OCI-LY3 (cell line): ENCODE results near the gene PTPN5.
"Not testable (repeated sequence)": the region's sequence is repeated elsewhere in the genome, so short reads cannot be mapped to it uniquely, and the experiment has no call there.

Experiments used
- H2AFZ ChIP-seq: fragments of 200-600, 300-600 bp; shearing (Covaris generic); 2 replicates; pipeline ENCODE4 v1.6.0; 2014; ENCODE audit warnings: antibody characterized with exemption, low read depth, low read length
- H3K27ac ChIP-seq: fragments of 200-600, 300-600 bp; sonication (generic); 2 replicates; pipeline ENCODE4 v1.5.1; 2014; ENCODE audit warnings: mild to moderate bottlenecking, low read length, moderate library complexity, mixed read lengths
- H3K27me3 ChIP-seq: fragments of 200-600, 300-600 bp; sonication (generic); 2 replicates; pipeline ENCODE4 v1.6.1; 2014; ENCODE audit warnings: low read depth, low read length, mixed read lengths
- H3K36me3 ChIP-seq: fragments of 200-600, 300-600 bp; sonication (generic); replicated peaks from 2 replicates; pipeline ENCODE3; 2014; ENCODE audit warnings: low read depth, low read length, mixed read lengths
- H3K4me1 ChIP-seq: fragments of 300-600, 200-600 bp; sonication (generic); 2 replicates; pipeline ENCODE4 v1.6.1; 2014; ENCODE audit warnings: low read length, mixed read lengths
- H3K4me2 ChIP-seq: fragments of 200-600, 300-600 bp; sonication (generic); 2 replicates; pipeline ENCODE4 v1.6.1; 2014; ENCODE audit warnings: low read length, mixed read lengths
- H3K4me3 ChIP-seq: fragments of 300-600, 200-600 bp; sonication (generic); 2 replicates; pipeline ENCODE4 v1.5.1; 2014; ENCODE audit warnings: antibody characterized with exemption, mild to moderate bottlenecking, low read length, moderate library complexity
- H3K79me2 ChIP-seq: fragments of 300-600, 200-600 bp; shearing (Covaris generic); 2 replicates; pipeline ENCODE4 v1.6.1; 2014; ENCODE audit warnings: mild to moderate bottlenecking, low read length, mixed read lengths
- H3K9ac ChIP-seq: fragments of 300-600, 200-600 bp; shearing (Covaris generic); 2 replicates; pipeline ENCODE4 v1.6.0; 2014; ENCODE audit warnings: mild to moderate bottlenecking, low read length, moderate library complexity
- H3K9me3 ChIP-seq: fragments of 200-600, 300-600 bp; shearing (Covaris generic); 2 replicates; pipeline ENCODE4 v1.6.1; 2014; ENCODE audit warnings: low read length, mixed read lengths; ENCODE audit not compliant: insufficient read depth
- H4K20me1 ChIP-seq: fragments of 200-600, 300-600 bp; sonication (generic); 2 replicates; pipeline ENCODE4 v1.6.1; 2016; ENCODE audit warnings: low read length, mixed read lengths; ENCODE audit not compliant: insufficient read depth
- EZH2phosphoT487 ChIP-seq: fragments of 200-600 bp; shearing (Covaris generic); IDR thresholded peaks from 2 replicates; pipeline ENCODE4 v1.6.1; 2018; ENCODE audit warnings: antibody characterized with exemption, mixed run types, low read depth
- TF ChIP-seq, protein P1 (sequence below): fragments of 200-600, 300-600 bp; sonication (generic); IDR thresholded peaks from 2 replicates; pipeline ENCODE4 v1.5.1; 2014; ENCODE audit warnings: antibody characterized with exemption, low read length, low read depth

The PTPN5 gene

GRCh38 chr11:18684267-18684666 lies 107.3 kb downstream of the PTPN5 start:
- Histone ChIP-seq H3K9ac (no peak overlapping the region), H3K36me3 (no peaks in the 10 kb centered on the region), H3K79me2 (no peaks in the 10 kb centered on the region), H3K27ac (no peak overlapping the region), H3K4me1 (no peaks in the 10 kb centered on the region), H2AFZ (no peak overlapping the region), H4K20me1 (no peaks in the 10 kb centered on the region), H3K4me2 (no peak overlapping the region), H3K9me3 (no peaks in the 10 kb centered on the region), H3K4me3 (no peak overlapping the region), H3K27me3 (peaks cover 7% of the 10 kb centered on the region; the same call in 1 of the 2 replicates)
- TF ChIP-seq, protein P1, sequence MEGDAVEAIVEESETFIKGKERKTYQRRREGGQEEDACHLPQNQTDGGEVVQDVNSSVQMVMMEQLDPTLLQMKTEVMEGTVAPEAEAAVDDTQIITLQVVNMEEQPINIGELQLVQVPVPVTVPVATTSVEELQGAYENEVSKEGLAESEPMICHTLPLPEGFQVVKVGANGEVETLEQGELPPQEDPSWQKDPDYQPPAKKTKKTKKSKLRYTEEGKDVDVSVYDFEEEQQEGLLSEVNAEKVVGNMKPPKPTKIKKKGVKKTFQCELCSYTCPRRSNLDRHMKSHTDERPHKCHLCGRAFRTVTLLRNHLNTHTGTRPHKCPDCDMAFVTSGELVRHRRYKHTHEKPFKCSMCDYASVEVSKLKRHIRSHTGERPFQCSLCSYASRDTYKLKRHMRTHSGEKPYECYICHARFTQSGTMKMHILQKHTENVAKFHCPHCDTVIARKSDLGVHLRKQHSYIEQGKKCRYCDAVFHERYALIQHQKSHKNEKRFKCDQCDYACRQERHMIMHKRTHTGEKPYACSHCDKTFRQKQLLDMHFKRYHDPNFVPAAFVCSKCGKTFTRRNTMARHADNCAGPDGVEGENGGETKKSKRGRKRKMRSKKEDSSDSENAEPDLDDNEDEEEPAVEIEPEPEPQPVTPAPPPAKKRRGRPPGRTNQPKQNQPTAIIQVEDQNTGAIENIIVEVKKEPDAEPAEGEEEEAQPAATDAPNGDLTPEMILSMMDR = no peak
- no peak for TF ChIP-seq EZH2phosphoT487

GRCh38 chr11:18682466-18682865 lies 109.1 kb downstream of the PTPN5 start:
- Histone ChIP-seq H3K27ac (no peak overlapping the region), H2AFZ (no peak overlapping the region), H3K4me2 (no peak overlapping the region), H3K4me1 (no peaks in the 10 kb centered on the region), H4K20me1 (no peaks in the 10 kb centered on the region), H3K36me3 (no peaks in the 10 kb centered on the region), H3K9me3 (no peaks in the 10 kb centered on the region), H3K27me3 (peaks cover 7% of the 10 kb centered on the region; the same call in 1 of the 2 replicates), H3K9ac (no peak overlapping the region), H3K79me2 (no peaks in the 10 kb centered on the region), H3K4me3 (no peak overlapping the region)
- TF ChIP-seq, protein P1 = no peak
- TF ChIP-seq EZH2phosphoT487 = no peak

DNA sequence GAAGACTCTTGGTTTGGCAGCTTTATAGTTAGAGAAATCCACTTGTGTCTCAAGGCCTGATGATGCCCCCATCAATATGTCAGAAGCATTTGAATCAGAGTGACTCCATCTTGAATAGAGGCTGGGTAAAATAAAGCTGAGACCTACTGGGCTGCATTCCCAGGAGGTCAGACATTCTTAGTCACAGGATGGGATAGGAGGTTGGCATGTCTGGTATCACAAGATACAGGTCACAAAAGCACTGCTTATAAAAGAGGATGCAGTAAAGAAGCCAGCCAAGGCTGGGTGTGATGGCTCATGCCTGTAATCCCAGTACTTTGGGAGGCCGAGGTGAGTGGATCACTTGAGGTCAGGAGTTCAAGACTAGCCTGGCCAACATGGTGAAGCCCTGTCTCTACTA lies 109.6 kb downstream of the PTPN5 start:
- not testable (repeated sequence) for H3K79me2 ChIP-seq

More for the DNA sequence above, 109.6 kb downstream of the PTPN5 start:
- not testable (repeated sequence) for H3K27me3 ChIP-seq, H2AFZ ChIP-seq, H3K9ac ChIP-seq, H3K4me3 ChIP-seq, H3K4me2 ChIP-seq, H3K4me1 ChIP-seq, H4K20me1 ChIP-seq, H3K27ac ChIP-seq, H3K36me3 ChIP-seq, H3K9me3 ChIP-seq
